IPS DF 6.9 (cell line): ENCODE data around the gene LRCH3.
A peak's percentile ranks its signal among the peaks of the same experiment; 100 is the strongest.

Source experiments
- DNase-seq: peaks from one replicate; pipeline ENCODE4 v3.0.0-alpha.2; 2013; ENCODE audit warnings: low read depth, low spot score
- H3K27ac ChIP-seq: one replicate; pipeline ENCODE4 v1.5.1; 2013; ENCODE audit warnings: low read length, control low read depth
- H3K27me3 ChIP-seq: 2 replicates; pipeline ENCODE4 v1.6.1; 2013; ENCODE audit warnings: mild to moderate bottlenecking, low read length; ENCODE audit not compliant: control insufficient read depth, insufficient read depth
- H3K36me3 ChIP-seq: 2 replicates; pipeline ENCODE4 v1.6.1; 2013; ENCODE audit warnings: low read length; ENCODE audit not compliant: control insufficient read depth, insufficient read depth
- H3K4me1 ChIP-seq: 2 replicates; pipeline ENCODE4 v1.6.1; 2013; ENCODE audit warnings: low read length; ENCODE audit not compliant: control insufficient read depth, insufficient read depth
- H3K4me3 ChIP-seq: 2 replicates; pipeline ENCODE4 v1.5.1; 2013; ENCODE audit warnings: mild to moderate bottlenecking, low read length
- H3K9me3 ChIP-seq: 2 replicates; pipeline ENCODE4 v1.6.1; 2013; ENCODE audit warnings: low read length, inconsistent platforms; ENCODE audit not compliant: control insufficient read depth, insufficient read depth
- WGBS: extraction: QIAGEN DNeasy Blood & Tissue Kit; methylation state at CpG from one replicate; pipeline ENCODE4 v1.1.7; 2013; ENCODE audit warnings: mixed read lengths, missing lambda C conversion rate; ENCODE audit not compliant: insufficient read length, insufficient coverage; 5-methylcytosine and 5-hydroxymethylcytosine counted together

The LRCH3 gene

DNA sequence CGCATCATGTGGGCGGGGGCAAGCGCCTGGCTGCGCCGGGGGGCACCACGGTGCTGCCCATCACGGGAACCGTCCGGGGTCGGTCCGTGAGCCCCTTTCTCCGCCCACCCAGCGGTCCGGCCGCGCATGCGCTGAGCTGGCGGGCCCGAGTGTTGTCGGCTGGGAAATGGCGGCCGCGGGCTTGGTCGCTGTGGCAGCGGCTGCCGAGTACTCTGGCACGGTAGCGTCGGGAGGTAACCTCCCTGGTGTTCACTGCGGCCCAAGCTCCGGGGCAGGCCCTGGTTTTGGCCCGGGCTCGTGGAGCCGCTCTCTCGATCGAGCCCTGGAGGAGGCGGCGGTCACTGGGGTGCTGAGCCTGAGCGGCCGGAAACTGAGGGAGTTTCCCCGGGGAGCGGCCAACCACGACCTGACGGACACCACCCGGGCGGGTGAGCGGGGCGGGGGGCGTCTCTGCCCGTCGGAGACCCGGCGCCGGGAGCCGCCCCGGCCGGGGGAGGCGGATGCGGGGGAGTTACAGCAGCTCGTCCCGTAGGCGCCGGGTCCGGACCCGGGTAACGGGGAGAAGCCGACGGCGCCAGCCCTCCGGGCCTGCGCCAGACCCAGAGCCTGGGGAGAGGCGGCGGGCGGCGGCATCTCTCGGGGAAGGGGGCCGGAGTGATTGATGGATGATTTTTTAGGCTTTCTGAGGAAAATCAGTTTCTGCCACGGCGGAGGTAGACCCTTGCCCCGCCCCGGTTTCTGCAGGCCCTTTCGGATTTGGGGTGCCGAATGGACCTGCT, at the start of gene LRCH3:
Gene LRCH3 (plus strand): TSS at position 142 of the 779 bp plus-strand sequence. CDS start 25 bp downstream, at position 167.
- WGBS, result no CpG with 5 or more reads among the region's 83 CpGs
- no peaks in the 10 kb centered on the region for H3K4me1 ChIP-seq
- no peaks in the 10 kb centered on the region for H3K36me3 ChIP-seq
- H3K27ac ChIP-seq, result no peak within 1 kb of the TSS
- no peaks in the 10 kb centered on the region for H3K9me3 ChIP-seq
- H3K4me3 ChIP-seq, result peak within 1 kb of the TSS; percentile 83
- DNase-seq, result peak; percentile 74
- H3K27me3 ChIP-seq, result no peaks in the 10 kb centered on the region

DNA sequence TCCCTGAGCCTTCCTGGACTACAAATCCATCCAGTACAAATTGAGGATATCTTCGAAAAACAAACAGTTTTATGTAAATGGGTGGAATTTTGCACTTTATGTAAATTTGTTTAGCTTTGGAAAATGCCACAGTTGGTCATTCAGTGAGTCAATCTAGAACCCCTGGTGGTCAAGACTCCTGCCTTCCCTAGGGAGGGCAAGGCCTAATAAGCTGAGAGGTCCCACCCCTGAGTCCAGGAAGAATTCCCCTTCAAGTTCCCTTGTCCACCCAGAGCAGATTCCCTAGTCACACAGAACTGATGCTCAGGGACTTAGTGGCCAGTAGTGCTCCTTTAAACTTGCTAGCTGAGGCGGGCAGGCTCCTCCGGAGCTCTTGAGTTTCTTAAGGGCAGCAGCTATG, 48.3 kb upstream of the LRCH3 start:
- Histone ChIP-seq H3K4me1 (no peaks in the 10 kb centered on the region), H3K27me3 (no peaks in the 10 kb centered on the region), H3K36me3 (no peaks in the 10 kb centered on the region), H3K4me3 (no peak overlapping the region), H3K9me3 (no peaks in the 10 kb centered on the region), H3K27ac (no peak overlapping the region)
- DNase-seq, result no peak
- WGBS, result no CpG with 5 or more reads among the region's 3 CpGs

DNA sequence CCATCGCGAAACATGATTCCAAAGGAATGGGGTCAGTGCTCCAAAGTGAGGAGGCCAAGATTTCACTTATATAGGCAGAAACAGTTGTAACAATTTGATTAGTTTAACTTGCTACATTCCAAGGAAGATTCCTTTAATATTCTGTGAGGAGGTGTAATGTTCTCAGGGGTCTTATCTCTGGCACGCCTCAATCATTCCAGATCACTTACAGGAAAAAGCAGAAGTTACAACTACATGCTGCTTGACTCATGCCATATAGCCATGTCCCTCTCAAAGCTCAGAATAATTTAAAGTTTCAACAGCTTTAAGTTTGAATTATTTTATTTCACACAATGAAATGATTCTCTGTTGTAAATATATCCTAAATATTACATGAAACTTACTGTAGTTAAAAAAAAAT, 44.8 kb upstream of the LRCH3 start:
- Histone ChIP-seq H3K27ac (no peak overlapping the region), H3K36me3 (no peaks in the 10 kb centered on the region), H3K4me1 (no peaks in the 10 kb centered on the region), H3K9me3 (no peaks in the 10 kb centered on the region), H3K27me3 (no peaks in the 10 kb centered on the region), H3K4me3 (no peak overlapping the region)
- no peak for DNase-seq
- WGBS, result no CpG with 5 or more reads among the region's 3 CpGs

DNA sequence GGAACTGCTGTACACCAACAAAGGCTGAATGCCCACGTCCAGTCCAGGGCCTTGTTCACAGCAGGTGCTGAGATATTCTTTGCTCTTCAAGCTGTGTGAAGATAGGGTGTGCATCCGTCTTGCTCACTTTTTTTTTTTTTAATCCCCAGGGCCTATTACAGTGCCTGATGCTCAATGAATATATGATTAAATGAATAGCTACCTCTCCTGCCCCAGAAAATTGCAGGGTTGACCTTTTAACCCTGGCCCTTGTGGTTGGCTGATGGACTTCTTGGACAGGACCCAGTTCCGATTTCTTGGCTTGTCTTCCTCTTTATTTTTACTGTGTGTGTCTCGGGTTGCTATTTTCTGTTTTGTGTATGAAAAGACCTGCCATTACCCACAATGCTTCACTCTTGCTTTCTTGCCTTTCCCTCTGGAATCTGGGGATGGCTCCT, 44.2 kb upstream of the LRCH3 start:
- no peaks in the 10 kb centered on the region for H3K9me3 ChIP-seq
- no peak overlapping the region for H3K27ac ChIP-seq
- H3K4me3 ChIP-seq, result no peak overlapping the region
- WGBS, result no CpG with 5 or more reads among the region's 4 CpGs
- no peaks in the 10 kb centered on the region for H3K27me3 ChIP-seq
- no peak for DNase-seq
- no peaks in the 10 kb centered on the region for H3K36me3 ChIP-seq
- H3K4me1 ChIP-seq, result no peaks in the 10 kb centered on the region

DNA sequence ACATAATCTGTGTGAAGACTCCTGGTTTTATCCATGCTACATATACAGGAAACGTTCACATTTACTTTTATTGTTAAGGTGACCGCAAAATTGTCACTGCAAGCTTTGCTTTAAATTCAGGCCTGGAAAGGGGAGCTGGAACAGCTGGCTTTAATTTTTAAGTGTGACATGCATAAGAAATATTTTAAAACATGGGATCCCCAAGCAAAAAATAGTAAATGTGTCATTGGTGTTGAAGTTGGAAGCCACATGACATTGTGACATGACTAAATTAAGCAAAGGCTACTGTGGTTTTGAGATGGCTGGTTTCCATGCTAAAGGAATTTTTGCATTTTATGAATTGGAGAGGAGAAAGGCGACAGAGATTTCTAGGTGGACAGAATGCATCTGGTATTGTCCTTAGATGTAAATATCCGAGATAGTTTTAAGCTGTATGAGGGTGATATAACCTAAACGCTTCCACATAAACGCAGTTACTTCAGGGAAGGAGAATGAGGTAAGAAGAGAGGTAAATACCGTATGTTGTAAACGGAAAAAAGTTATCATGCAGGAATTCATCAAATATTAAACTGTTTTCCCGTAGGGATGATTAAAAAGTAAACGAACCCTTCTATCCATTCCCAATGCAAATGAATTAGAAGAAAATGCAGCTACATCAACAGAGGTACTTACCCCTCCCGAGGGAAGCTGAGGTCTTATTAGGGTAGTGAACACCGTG, 42.3 kb upstream of the LRCH3 start:
- no peak overlapping the region for H3K27ac ChIP-seq

DNA sequence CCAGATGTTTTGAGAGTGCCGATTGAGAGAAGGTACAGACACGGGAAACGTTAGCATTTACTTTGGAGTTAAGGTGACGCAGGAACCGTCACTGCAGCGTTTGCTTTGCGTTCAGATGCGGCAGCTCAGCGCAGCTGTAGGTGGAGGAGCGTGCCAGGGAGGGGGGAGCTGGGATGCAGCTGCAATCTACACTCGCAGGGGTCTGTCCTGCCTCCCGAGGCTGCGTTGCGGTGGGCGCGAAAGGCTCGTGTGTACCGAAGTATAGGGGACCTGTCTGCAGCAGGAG, 41.8 kb upstream of the LRCH3 start:
- WGBS, result no CpG with 5 or more reads among the region's 18 CpGs
- Histone ChIP-seq H3K36me3 (no peaks in the 10 kb centered on the region), H3K9me3 (no peaks in the 10 kb centered on the region), H3K27me3 (no peaks in the 10 kb centered on the region; the same call in 1 of the 2 replicates), H3K27ac (no peak overlapping the region), H3K4me3 (peak overlapping the region; percentile 78; the same call in 1 of the 2 replicates), H3K4me1 (no peaks in the 10 kb centered on the region)
- DNase-seq, result no peak

More for the DNA sequence above, 42.3 kb upstream of the LRCH3 start:
- H3K4me3 ChIP-seq, result peak overlapping the region; percentile 78; the same call in 1 of the 2 replicates
- H3K4me1 ChIP-seq, result no peaks in the 10 kb centered on the region
- no peak for DNase-seq
- H3K27me3 ChIP-seq, result no peaks in the 10 kb centered on the region; the same call in 1 of the 2 replicates
- no peaks in the 10 kb centered on the region for H3K9me3 ChIP-seq
- no peaks in the 10 kb centered on the region for H3K36me3 ChIP-seq
- WGBS, result no CpG with 5 or more reads among the region's 12 CpGs

DNA sequence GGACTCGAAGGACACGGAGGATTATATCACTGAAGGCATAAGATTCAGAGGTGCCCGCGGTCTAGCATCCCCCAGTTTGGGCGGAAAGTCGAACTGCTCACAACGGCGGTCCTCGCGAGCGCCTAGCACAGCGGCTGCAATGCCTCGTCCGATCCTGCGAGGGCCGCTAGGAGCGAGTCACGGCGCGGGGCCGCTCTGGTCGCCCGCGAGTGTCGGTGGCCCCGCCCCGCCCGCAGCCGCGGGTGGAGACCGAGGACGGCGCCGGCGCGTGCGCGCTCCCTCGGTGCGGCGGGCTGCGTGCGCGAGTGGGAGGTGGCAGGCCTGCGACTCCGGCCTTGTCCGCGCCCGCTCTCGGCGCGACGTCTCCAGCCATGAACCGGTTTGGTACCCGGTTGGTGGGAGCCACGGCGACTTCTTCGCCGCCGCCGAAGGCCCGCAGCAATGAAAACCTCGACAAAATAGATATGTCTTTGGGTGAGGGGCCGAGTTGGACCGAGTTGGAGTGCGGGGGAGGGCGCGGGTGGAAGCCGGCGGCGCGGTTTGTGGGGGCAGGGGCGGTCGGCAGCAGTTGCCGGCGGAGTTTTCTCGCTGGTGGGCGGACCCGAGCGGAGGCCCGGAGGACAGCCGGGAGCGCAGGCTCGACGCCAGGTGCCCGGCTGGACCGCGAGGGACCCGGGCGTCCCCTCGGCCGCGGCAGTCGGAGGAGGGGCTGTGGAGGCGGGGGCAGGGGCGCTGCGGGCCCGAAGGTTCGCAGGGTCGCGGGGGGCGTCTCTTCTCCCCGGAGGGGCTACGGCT, 41.3 kb upstream of the LRCH3 start, which contains the start of gene FYTTD1:
Gene FYTTD1 (plus strand): TSS at position 283 of the 795 bp plus-strand sequence. CDS start 89 bp downstream, at position 372.
- Histone ChIP-seq H3K27ac (no peak within 1 kb of the TSS), H3K9me3 (no peaks in the 10 kb centered on the region), H3K4me1 (no peaks in the 10 kb centered on the region), H3K27me3 (no peaks in the 10 kb centered on the region; the same call in 1 of the 2 replicates), H3K36me3 (no peaks in the 10 kb centered on the region), H3K4me3 (peak within 1 kb of the TSS; percentile 78)
- DNase-seq, result no peak
- no CpG with 5 or more reads among the region's 104 CpGs for WGBS

DNA sequence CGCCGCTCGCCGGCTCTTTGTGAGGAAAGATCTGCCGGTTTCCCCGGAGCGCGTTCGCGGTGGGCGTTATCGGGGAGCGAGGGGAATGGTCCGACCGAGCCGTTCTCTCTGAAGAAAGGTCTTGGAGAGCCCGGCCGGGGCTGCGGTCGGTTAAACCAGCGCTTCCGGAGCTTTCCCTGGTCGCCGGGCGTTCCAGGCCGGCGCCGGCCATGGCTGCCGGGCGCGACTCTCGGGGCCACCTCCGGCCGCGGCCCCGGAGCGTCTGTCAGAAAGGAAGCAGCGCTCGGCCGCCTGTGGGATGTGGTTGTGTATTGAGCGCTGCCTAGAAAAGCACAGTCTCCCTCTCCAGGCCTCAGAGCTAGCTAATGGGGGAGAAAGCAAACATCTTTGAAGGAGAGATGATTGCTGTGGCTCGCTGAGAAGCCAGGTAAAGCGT, 40.6 kb upstream of the LRCH3 start:
- Histone ChIP-seq H3K4me1 (no peaks in the 10 kb centered on the region), H3K36me3 (no peaks in the 10 kb centered on the region), H3K27me3 (no peaks in the 10 kb centered on the region; the same call in 1 of the 2 replicates), H3K27ac (no peak overlapping the region), H3K4me3 (peak overlapping the region; percentile 78), H3K9me3 (no peaks in the 10 kb centered on the region)
- no CpG with 5 or more reads among the region's 43 CpGs for WGBS
- DNase-seq, result no peak

DNA sequence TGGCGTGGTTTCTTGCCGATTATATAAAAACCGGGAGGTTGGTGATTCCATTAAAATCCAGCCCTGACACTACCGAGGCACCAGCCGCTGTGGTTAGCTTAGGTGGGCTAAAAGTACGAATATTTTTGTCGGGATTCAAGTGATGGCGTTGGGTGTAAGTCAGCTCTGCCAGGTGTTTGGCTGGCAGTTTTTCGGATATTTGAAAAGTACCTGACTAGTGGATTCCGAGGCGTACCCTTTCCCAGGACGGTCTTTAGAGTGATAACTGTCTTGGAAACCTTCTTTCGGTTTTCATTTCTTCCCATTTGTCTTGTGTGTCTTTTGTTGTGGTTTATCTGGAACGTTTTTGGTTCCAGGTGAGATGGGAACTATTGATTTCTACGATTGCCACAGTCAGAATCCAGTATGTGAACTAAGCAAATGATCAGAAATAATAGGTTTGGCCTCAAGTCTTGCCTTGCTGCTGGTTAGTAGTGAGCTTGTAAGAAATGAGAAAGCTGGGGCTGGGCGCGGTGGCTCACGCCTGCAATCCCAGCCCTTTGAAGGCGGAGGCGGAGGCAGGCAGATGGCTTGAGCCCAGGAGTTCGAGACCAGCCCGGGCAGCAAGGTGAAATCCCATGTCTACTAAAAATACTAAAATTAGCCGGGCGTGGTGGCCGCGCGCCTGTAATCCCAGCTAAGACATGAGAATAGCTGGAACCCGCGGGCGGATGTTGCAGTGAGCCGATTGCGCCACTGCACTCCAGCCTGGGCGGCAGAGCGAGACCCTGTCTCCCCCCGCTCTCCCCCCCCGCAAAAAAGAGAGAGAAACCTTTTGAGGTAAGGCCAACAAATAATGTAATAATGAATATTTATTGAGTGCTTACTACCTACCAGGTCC, 40.0 kb upstream of the LRCH3 start:
- DNase-seq, result no peak
- H3K4me3 ChIP-seq, result peak overlapping the region; percentile 78; the same call in 1 of the 2 replicates
- H3K36me3 ChIP-seq, result no peaks in the 10 kb centered on the region
- no peaks in the 10 kb centered on the region for H3K4me1 ChIP-seq
- H3K27ac ChIP-seq, result no peak overlapping the region
- no peaks in the 10 kb centered on the region; the same call in 1 of the 2 replicates for H3K27me3 ChIP-seq
- no CpG with 5 or more reads among the region's 36 CpGs for WGBS
- H3K9me3 ChIP-seq, result no peaks in the 10 kb centered on the region
